GM21529 (cell line): ENCODE measurements around the gene PLEKHH2.
"Not testable (repeated sequence)": the region's sequence is repeated elsewhere in the genome, so short reads cannot be mapped to it uniquely, and the experiment has no call there.

Source experiments
- ATAC-seq: cut with Tn5 transposase; IDR thresholded peaks from one replicate; pipeline ENCODE4 v1.9.1; 2021; ENCODE audit not compliant: unreplicated experiment

PLEKHH2 gene

DNA sequence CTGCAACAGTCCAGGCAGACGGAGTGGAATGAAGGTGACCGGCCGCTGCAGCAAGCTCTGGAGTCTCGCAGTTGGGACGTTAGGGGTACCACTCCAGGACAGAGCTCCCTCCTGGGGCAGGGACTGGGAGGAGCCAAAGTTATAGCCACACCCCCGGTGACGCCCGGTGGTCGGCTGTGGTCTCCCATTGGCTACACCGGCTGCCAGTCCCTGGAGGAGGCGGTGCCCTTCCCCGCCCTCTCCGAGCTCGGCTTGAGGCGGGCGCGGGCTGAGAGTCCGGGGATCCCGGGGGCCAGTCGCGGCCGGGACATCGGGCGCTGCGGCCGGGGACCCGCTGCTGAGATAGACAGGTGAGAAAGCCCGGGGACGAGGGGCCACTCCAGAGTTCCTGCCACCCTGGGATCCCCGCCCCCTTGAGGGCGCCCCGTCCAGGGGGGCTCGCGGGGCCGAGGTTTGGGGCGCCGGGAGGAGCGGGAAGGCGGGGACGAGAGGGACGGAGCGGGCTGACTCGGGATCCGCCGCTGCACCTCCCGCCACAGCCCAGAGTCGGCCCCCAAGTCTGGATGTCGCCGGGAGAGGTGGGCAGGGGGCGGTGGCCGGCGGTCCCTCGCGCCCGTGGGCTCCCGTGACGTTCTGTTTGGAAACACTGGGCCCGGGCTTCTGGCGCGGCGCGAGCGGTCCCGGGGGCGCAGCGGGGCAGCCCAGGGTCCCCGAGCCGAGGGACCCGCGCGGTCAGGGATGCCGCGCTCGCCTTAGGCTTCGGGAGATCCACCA lies at the start of gene PLEKHH2:
Gene PLEKHH2 (plus strand): TSS at position 231 of the 774 bp plus-strand sequence. CDS start 7,414 bp downstream, outside the sequence.
- ATAC-seq: peak; percentile 100

- no peak for ATAC-seq
These were observed 44.6 kb upstream of the PLEKHH2 start for GRCh38 chr2:43592443-43592842.

GRCh38 chr2:43593254-43593653 lies 43.8 kb upstream of the PLEKHH2 start:
- no peak for ATAC-seq

DNA sequence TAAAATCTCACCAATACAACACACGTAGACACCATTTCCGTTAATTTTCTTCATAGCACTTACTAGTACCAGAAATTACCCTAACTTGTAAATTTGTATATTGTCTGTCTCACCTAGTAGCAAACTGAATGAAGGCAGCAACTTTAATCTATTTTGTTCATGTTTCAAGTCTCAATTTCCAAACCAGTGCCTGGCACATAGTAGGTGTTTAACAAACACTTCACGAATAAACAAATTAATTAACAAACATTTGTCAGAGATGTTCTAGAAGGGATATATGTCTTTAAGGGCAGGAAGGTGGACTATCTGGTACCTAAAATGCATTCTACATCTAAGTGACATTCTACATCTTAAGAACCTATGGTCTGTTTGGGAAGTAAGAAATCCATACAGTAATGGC lies 42.2 kb upstream of the PLEKHH2 start:
- no peak for ATAC-seq

- ATAC-seq: peak; percentile 96
These were observed 41.3 kb upstream of the PLEKHH2 start, which contains the start of gene THADA for GRCh38 chr2:43595603-43596412. THADA (minus strand) TSS chr2:43596038; CDS start chr2:43592392, 3,646 bp downstream.

DNA sequence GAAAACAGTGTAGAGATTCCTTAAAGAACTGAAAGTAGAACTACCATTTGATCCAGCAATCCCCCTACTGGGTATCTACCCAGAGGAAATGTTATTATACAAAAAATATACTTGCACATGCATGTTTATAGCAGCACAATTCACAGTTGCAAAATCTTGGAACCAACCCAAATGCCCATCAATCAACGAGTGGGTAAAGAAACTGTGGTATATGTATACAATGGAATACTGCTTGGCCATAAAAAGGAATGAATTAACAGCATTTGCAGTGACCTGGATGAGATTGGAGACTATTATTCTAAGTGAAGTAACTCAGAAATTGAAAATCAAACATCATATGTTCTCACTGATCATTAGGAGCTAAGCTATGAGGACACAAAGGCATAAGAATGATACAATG lies 36.5 kb upstream of the PLEKHH2 start:
- not testable (repeated sequence) for ATAC-seq

DNA sequence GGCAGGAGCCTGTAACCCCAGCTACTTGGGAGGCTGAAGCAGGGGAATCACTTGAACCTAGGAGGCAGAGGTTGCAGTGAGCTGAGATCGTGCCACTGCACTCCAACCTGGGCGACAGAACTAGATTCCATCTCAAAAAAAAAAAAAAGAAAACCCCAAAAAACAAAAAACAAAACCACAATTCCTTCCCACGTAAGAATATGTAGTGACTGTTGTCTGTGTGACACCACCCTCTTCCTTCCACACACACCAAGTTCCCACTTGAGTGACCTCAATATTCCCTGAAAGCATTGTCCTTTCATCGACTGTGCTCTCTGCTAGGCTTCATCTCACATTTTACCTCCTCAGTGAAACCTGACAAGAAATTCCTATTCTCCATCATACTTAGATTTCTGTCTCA lies 32.4 kb upstream of the PLEKHH2 start:
- no peak for ATAC-seq

GRCh38 chr2:43605079-43605655 lies 31.9 kb upstream of the PLEKHH2 start:
- no peak for ATAC-seq

- no peak for ATAC-seq
These were observed 31.2 kb upstream of the PLEKHH2 start for GRCh38 chr2:43605851-43606250.

GRCh38 chr2:43609290-43609918 lies 27.7 kb upstream of the PLEKHH2 start:
- ATAC-seq: peak; percentile 70

- ATAC-seq: no peak
These were observed 26.7 kb upstream of the PLEKHH2 start for GRCh38 chr2:43610361-43610760.

GRCh38 chr2:43611987-43612894 lies 24.8 kb upstream of the PLEKHH2 start:
- peak; percentile 80 for ATAC-seq

- ATAC-seq: no peak
These were observed 24.1 kb upstream of the PLEKHH2 start for GRCh38 chr2:43612944-43613343.

DNA sequence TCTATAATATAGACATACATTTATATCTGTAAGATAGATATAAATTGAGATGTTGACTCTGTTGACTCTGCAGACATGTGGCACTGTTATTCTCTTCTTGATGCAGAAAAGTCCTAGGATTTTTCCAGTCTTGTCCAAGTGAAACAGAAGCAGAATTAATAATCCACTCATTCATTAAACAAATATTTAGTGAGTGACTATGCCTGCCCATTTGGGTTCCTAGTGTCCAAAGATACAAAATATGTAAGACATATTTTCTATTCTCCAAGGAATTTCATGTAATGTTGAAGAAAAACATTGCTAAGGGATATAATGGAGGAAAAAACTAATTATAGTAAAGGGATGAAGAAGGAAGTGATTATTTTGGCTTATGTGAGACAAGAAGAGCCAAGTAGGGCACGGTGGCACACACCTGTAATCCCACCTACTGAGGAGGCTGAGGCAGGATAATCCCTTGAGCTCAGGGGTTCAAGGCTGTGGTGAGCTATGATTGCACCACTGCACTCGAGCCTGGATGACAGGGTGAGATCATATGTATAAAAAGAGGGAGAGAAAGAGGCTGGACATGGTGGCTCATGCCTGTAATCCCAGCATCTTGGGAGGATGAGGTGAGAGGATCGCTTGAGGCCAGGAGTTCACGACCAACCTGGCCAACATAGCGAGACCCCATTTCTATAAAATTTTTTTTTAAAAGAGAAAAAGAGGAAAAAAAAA lies 19.9 kb upstream of the PLEKHH2 start:
- no peak for ATAC-seq

DNA sequence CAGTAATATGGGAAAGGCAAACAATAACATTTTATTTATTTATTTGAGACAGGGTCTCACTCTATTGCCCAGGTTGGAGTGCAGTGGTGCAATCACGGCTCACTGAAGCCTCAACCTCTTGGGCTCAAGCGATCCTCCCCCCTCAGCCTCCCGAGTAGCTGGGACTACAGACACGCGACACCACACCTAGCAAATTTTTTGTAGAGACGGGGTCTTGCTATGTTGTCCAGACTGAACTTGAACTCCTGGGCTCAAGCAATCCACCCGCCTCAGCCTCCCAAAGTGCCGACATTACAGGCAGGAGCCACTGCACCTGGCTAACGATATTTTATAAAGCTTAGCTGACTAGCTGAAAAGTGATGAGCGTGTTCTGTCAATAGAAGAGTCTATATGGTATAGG lies 17.5 kb upstream of the PLEKHH2 start:
- no peak for ATAC-seq

- ATAC-seq: no peak
These were observed 14.1 kb upstream of the PLEKHH2 start for GRCh38 chr2:43622931-43623451.

GRCh38 chr2:43631618-43632317 lies 5.3 kb upstream of the PLEKHH2 start:
- no peak for ATAC-seq

- no peak for ATAC-seq
These were observed 2.3 kb upstream of the PLEKHH2 start for GRCh38 chr2:43634604-43635306.
